Measurements from ENCODE around the gene ELL2.

- no peak for TF ChIP-seq POLR2AphosphoS5 (IDR thresholded peaks at IDR 0.05)
- no peak for TF ChIP-seq CTCF (IDR thresholded peaks at IDR 0.05 in 8 of 11, conservative IDR thresholded peaks at IDR 0.05 in 3 of 11)
Measured at GRCh38 chr5:95942414-95942813, 19.2 kb downstream of the ELL2 start.
